ENCODE measurements around the gene LGR4.

The LGR4 gene

GRCh38 chr11:27401833-27402316, 70.7 kb downstream of the LGR4 start:
- no peak for DNase-seq
- Histone ChIP-seq H3K4me1 (no peaks in the 10 kb centered on the region), H3K9me3 (no peaks in the 10 kb centered on the region), H3K27me3 (no peaks in the 10 kb centered on the region), H3K4me3 (ENCODE audit: low read depth, low read length) (no peak overlapping the region), H3K36me3 (no peaks in the 10 kb centered on the region)
- TF ChIP-seq CTCF (IDR thresholded peaks at IDR 0.05; ENCODE audit: low read depth, low read length): no peak

- no peak overlapping the region for H3K4me3 ChIP-seq (ENCODE audit: low read depth, low read length)
- no peaks in the 10 kb centered on the region for H3K9me3 ChIP-seq
- no peaks in the 10 kb centered on the region for H3K27me3 ChIP-seq
- DNase-seq: no peak
- H3K36me3 ChIP-seq: no peaks in the 10 kb centered on the region
- no peaks in the 10 kb centered on the region for H3K4me1 ChIP-seq
- TF ChIP-seq CTCF (IDR thresholded peaks at IDR 0.05; ENCODE audit: low read depth, low read length): no peak
These were observed 71.2 kb downstream of the LGR4 start for GRCh38 chr11:27401280-27401832.

- Histone ChIP-seq H3K4me1 (no peaks in the 10 kb centered on the region), H3K27me3 (no peaks in the 10 kb centered on the region), H3K9me3 (no peaks in the 10 kb centered on the region), H3K36me3 (no peaks in the 10 kb centered on the region), H3K4me3 (ENCODE audit: low read depth, low read length) (no peak overlapping the region)
- no peak for DNase-seq
- TF ChIP-seq CTCF (IDR thresholded peaks at IDR 0.05; ENCODE audit: low read depth, low read length): no peak
These were observed 74.2 kb downstream of the LGR4 start for GRCh38 chr11:27398400-27398770.

GRCh38 chr11:27397624-27398399, 74.8 kb downstream of the LGR4 start:
- H3K27me3 ChIP-seq: no peaks in the 10 kb centered on the region
- no peaks in the 10 kb centered on the region for H3K9me3 ChIP-seq
- no peaks in the 10 kb centered on the region for H3K4me1 ChIP-seq
- no peak for DNase-seq
- no peaks in the 10 kb centered on the region for H3K36me3 ChIP-seq
- no peak overlapping the region for H3K4me3 ChIP-seq (ENCODE audit: low read depth, low read length)
- TF ChIP-seq CTCF (IDR thresholded peaks at IDR 0.05; ENCODE audit: low read depth, low read length): no peak

GRCh38 chr11:27396259-27396839, 76.2 kb downstream of the LGR4 start:
- Histone ChIP-seq H3K36me3 (no peaks in the 10 kb centered on the region), H3K4me3 (ENCODE audit: low read depth, low read length) (no peak overlapping the region), H3K27me3 (no peaks in the 10 kb centered on the region), H3K4me1 (no peaks in the 10 kb centered on the region; the same call in 1 of the 2 replicates), H3K9me3 (no peaks in the 10 kb centered on the region)
- no peak for DNase-seq
- no peak for TF ChIP-seq CTCF (IDR thresholded peaks at IDR 0.05; ENCODE audit: low read depth, low read length)

Data from BE2C (cell line).